Thymus (tissue), 11 donors: Measurements from ENCODE around the gene CDH4. TPM values are rescaled to one million over a fixed set of nuclear protein-coding genes. Genes with fewer than 3 reads are reported as not detected.

Source experiments
- DNase-seq, 9 donors: peaks; one replicate each; pipeline ENCODE4 v3.0.0-alpha.2; 2013; ENCODE audit warnings: low spot score in 9 of 9, low read depth in 6 of 9, missing footprints in 1 of 9
- H3K27ac ChIP-seq, 2 donors: one replicate each; pipeline ENCODE4 v1.5.1; 2013; ENCODE audit warnings: control low read depth in 1 of 2, low read depth in 1 of 2, low read length in 1 of 2, mild to moderate bottlenecking in 1 of 2, moderate library complexity in 1 of 2
- H3K27me3 ChIP-seq, 2 donors: one replicate each; pipeline ENCODE4 v1.5.1; 2013; ENCODE audit warnings: low read length in 1 of 2; ENCODE audit not compliant: control insufficient read depth in 2 of 2, insufficient read depth in 1 of 2
- H3K36me3 ChIP-seq, 2 donors: one replicate each; pipeline ENCODE4 v1.5.1; 2013; ENCODE audit warnings: low read length in 1 of 2, mild to moderate bottlenecking in 1 of 2, moderate library complexity in 1 of 2; ENCODE audit not compliant: control insufficient read depth in 2 of 2, insufficient read depth in 2 of 2
- H3K4me1 ChIP-seq, 2 donors: one replicate each; pipeline ENCODE4 v1.5.1; 2013; ENCODE audit warnings: low read length in 2 of 2; ENCODE audit not compliant: control insufficient read depth in 2 of 2, insufficient read depth in 2 of 2
- H3K4me3 ChIP-seq, 2 donors: one replicate each; pipeline ENCODE4 v1.5.1; 2013; ENCODE audit warnings: low read length in 2 of 2, control low read depth in 1 of 2, mild to moderate bottlenecking in 1 of 2
- H3K9me3 ChIP-seq, 2 donors: one replicate each; pipeline ENCODE4 v1.5.1; 2013; ENCODE audit warnings: low read length in 1 of 2, mild to moderate bottlenecking in 1 of 2; ENCODE audit not compliant: control insufficient read depth in 2 of 2, insufficient read depth in 1 of 2
- WGBS: extraction: QIAGEN DNeasy Blood & Tissue Kit; methylation state at CpG from one replicate; pipeline ENCODE4 v1.1.7; 2013; 5-methylcytosine and 5-hydroxymethylcytosine counted together
- polyA plus RNA-seq: library from polyadenylated mRNA; stranded (reverse); fragments of 200-250 nt; gene quantifications from one replicate; pipeline ENCODE4 v1.2.3, GENCODE V29; 2013
- total RNA-seq: library from RNA; stranded (reverse); fragments of 120-200 nt; gene quantifications from one replicate; pipeline ENCODE4 v1.2.4, GENCODE V29; 2013
- donor health status: healthy.

Gene CDH4
- total and polyA plus RNA-seq, 2 donors = 0.34 to 0.61 TPM

- 89% methylated on average over 22 of the region's 22 CpGs for WGBS
- H3K36me3 ChIP-seq = no peaks in the 10 kb centered on the region
- no peaks in the 10 kb centered on the region for H3K27me3 ChIP-seq
- no peak overlapping the region for H3K27ac ChIP-seq
- H3K4me3 ChIP-seq = no peak overlapping the region
- no peaks in the 10 kb centered on the region for H3K4me1 ChIP-seq
- peaks cover 0 to 4% of the 10 kb centered on the region in 2 donors for H3K9me3 ChIP-seq
- no peak for DNase-seq
Observed at GRCh38 chr20:61494763-61495575, 242.9 kb downstream of the CDH4 start.

- no peak for DNase-seq
- H3K27ac ChIP-seq = no peak overlapping the region
- no peaks in the 10 kb centered on the region for H3K27me3 ChIP-seq
- 32% methylated on average over 5 of the region's 5 CpGs for WGBS
- peaks cover 0 to 8% of the 10 kb centered on the region in 2 donors for H3K9me3 ChIP-seq
- no peak overlapping the region for H3K4me3 ChIP-seq
- H3K4me1 ChIP-seq = no peaks in the 10 kb centered on the region
- no peaks in the 10 kb centered on the region for H3K36me3 ChIP-seq
Observed at GRCh38 chr20:61497029-61497627, 245.1 kb downstream of the CDH4 start.

- H3K36me3 ChIP-seq = no peaks in the 10 kb centered on the region
- H3K27me3 ChIP-seq = no peaks in the 10 kb centered on the region
- WGBS = 88% methylated on average over 19 of the region's 19 CpGs
- peaks cover 0 to 11% of the 10 kb centered on the region in 2 donors for H3K9me3 ChIP-seq
- H3K27ac ChIP-seq = peak overlapping the region in 1 of 2 donors; percentile 55
- no peaks in the 10 kb centered on the region for H3K4me1 ChIP-seq
- DNase-seq = no peak
- no peak overlapping the region for H3K4me3 ChIP-seq
Observed at GRCh38 chr20:61499859-61500554, 247.9 kb downstream of the CDH4 start.

GRCh38 chr20:61500791-61501321, 248.8 kb downstream of the CDH4 start:
- DNase-seq = peak in 4 of 9 donors; percentile 10 to 35 (median 18)
- H3K4me3 ChIP-seq = no peak overlapping the region
- H3K27me3 ChIP-seq = no peaks in the 10 kb centered on the region
- 75% methylated on average over 11 of the region's 11 CpGs for WGBS
- no peaks in the 10 kb centered on the region for H3K36me3 ChIP-seq
- no peaks in the 10 kb centered on the region for H3K4me1 ChIP-seq
- peaks cover 0 to 11% of the 10 kb centered on the region in 2 donors for H3K9me3 ChIP-seq
- peak overlapping the region in 1 of 2 donors; percentile 73 for H3K27ac ChIP-seq

- H3K27me3 ChIP-seq = no peaks in the 10 kb centered on the region
- no peaks in the 10 kb centered on the region for H3K36me3 ChIP-seq
- WGBS = 98% methylated on average over 4 of the region's 4 CpGs
- peaks cover 0 to 11% of the 10 kb centered on the region in 2 donors for H3K9me3 ChIP-seq
- no peak for DNase-seq
- no peak overlapping the region for H3K27ac ChIP-seq
- H3K4me1 ChIP-seq = no peaks in the 10 kb centered on the region
- H3K4me3 ChIP-seq = no peak overlapping the region
Observed at GRCh38 chr20:61502433-61502832, 250.4 kb downstream of the CDH4 start.

- Histone ChIP-seq H3K4me3 (no peak overlapping the region), H3K27ac (no peak overlapping the region), H3K9me3 (peaks cover 0 to 11% of the 10 kb centered on the region in 2 donors), H3K27me3 (no peaks in the 10 kb centered on the region), H3K4me1 (no peaks in the 10 kb centered on the region), H3K36me3 (no peaks in the 10 kb centered on the region)
- no peak for DNase-seq
- 90% methylated on average over 7 of the region's 7 CpGs for WGBS
Observed at GRCh38 chr20:61503106-61503505, 251.0 kb downstream of the CDH4 start.

GRCh38 chr20:61505508-61505907, 253.4 kb downstream of the CDH4 start:
- Histone ChIP-seq H3K4me3 (no peak overlapping the region), H3K27me3 (no peaks in the 10 kb centered on the region), H3K4me1 (no peaks in the 10 kb centered on the region), H3K9me3 (peaks cover 0 to 12% of the 10 kb centered on the region in 2 donors), H3K27ac (no peak overlapping the region), H3K36me3 (no peaks in the 10 kb centered on the region)
- DNase-seq = no peak
- WGBS = 90% methylated on average over 8 of the region's 8 CpGs

GRCh38 chr20:61507778-61508177, 255.7 kb downstream of the CDH4 start:
- no peak overlapping the region for H3K4me3 ChIP-seq
- H3K27ac ChIP-seq = no peak overlapping the region
- 93% methylated on average over 11 of the region's 11 CpGs for WGBS
- H3K36me3 ChIP-seq = no peaks in the 10 kb centered on the region
- H3K9me3 ChIP-seq = peaks cover 0 to 11% of the 10 kb centered on the region in 2 donors
- peaks cover 0 to 4% of the 10 kb centered on the region in 2 donors for H3K4me1 ChIP-seq
- no peaks in the 10 kb centered on the region for H3K27me3 ChIP-seq
- no peak for DNase-seq
